GM04503 (cell line): ENCODE results near the gene PLSCR5.
A peak's percentile ranks its signal among the peaks of the same experiment; 100 is the strongest.

Source experiments
- DNase-seq: peaks from one replicate; pipeline ENCODE4 v3.0.0-alpha.2; 2012; ENCODE audit warnings: low read depth

Gene PLSCR5, protein sequence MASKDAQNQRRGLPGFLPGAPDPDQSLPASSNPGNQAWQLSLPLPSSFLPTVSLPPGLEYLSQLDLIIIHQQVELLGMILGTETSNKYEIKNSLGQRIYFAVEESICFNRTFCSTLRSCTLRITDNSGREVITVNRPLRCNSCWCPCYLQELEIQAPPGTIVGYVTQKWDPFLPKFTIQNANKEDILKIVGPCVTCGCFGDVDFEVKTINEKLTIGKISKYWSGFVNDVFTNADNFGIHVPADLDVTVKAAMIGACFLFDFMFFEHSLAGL

DNA sequence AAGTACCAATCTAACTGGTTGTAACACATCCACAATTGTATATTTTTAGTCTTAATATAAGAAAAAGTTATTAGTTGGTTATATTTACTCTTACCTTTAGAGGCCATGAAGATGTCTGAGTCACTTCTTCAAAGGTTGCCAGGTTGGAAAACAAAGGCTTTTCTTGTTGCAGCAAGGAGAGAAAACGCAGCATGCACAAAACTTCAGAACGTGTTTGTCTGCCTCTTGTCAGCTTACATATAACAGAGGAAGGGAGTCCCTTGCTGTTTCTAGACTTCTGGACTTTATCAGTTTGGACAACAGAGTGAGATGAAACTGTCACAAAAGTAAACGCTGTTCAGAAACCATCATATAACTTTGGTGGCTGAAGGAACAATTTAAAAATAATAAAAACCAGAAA lies at the start of gene PLSCR5:
Gene PLSCR5 (minus strand): TSS at position 241 of the 400 bp plus-strand sequence. CDS start 134 bp downstream, at position 107.
- DNase-seq = no peak

DNA sequence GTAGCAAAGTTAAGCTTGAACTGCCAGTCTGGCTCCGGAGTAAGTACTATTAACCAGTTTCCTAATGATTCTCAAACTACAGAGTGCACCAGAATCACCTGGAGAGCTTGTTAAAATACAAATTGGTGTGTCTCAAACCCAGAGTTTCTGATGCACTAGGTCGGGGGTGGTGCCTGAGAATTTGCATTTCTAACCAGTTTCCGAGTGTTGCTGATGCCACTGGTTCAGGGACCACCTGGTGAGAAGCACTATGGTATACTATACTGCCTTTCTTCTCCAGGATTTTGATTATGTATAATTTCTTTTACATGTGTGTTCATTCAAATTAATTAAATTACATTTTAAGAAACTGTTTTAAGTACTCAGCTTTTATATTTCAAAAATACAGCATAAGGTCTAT lies 48.8 kb upstream of the PLSCR5 start:
- no peak for DNase-seq

DNA sequence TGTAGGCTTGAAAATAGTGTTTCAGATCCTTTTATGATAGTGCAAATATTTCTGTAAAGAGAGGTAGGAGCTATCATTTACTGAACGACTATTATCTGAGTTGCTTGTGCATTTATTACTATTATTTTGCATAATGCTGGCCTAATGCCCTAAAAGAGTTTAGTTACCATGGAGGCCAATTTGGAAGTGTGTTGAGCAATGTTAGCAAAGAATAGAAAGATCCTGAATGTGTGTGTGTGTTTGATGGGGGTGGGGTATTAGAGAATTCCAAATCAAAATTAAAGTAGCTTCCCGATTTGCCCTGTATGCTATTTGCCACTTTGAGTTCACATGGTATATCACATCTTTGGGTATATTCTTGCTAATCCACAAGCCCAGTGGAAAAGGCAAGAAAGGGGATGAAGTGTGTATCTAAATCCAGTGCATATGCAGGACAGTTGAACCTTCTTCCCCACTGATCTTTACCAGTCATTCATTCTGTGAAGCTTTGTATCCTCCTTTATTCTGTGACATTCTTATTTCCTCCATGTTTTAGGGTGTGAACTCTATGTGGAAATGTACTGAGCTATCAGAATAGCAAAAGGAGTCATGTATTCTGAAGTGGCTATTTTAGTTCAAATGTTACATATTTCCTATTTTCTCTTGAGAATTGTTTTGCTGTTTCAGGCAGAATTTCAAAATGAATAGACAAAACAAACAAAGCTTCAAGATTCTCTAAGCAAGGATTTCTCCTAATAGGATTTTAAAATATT lies 45.7 kb upstream of the PLSCR5 start:
- DNase-seq = no peak

DNA sequence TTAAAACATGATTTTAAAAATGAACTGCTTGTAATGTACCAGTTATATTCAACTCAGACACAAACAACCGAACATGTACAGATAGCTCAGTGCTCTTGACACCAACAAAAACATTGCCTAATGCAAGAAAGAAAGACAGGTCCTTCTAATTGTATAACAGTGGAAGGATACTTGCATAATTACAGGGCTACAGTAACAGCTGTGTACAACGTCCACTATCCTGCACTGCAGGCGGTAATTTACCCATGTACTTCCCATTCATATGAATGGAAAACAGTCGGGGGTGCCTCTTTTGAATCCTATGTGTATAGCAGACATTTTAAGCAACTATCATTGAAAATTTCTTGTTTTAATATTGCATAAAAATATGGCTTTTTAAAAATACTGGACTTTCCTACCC lies 41.1 kb upstream of the PLSCR5 start:
- DNase-seq = no peak

DNA sequence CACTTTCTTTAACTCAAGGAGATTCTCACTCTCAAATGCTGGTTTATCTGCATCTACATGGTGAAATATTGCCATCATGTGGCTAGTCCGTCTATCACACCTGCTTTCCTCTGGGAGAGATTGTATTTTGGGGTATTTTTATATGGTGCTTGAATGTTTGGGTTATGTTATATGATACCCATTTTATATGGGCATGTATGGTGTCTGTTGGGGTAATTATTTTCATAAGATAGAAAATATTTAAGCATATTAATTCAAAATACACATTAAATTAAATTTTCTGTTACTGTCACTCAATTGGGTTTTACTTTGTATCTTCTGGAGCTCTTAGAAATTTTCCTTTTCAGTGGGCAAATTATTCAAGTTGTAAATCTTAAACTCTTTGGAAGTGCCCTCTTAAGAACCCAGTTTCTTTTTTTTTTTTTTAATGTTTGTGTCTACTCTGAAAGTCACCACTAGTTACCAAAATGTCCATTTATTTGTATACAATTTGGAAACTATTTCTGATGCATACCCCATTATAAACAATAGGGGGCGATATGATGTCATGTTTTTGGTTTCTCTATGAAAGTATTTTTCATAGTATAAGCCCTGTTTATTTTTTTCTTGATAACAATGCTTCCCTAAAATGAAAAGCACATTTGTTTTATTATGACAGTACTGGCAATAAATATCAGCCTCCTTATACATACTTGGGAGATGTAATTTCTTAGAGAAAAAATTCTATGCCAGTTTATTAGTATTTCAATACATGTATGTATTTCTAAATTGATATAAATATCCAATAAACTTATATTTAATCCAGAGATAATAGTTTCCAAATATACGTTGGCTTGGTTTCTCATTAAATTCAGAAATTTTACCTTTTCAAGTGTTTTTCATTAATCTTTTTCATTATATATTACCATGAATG lies 36.1 kb upstream of the PLSCR5 start:
- peak; percentile 12 for DNase-seq

DNA sequence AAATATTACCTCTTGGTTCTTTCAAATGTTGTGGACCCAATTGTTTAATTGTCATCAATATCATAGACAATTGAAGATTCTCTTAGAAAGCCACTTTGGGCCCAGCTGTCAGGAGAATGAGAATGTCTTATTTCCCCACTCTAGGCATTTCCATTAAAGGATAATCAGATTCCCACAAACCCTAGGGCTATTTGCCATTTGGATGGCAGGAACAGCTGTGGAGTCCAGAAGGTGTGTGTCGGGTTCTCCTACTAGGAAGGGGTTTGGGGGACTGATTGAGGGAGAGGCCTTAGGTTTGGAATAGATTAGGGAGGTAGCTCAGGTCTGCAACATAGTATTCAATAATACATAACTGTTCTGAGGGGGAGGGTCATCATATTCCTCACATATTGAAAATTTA lies 35.2 kb upstream of the PLSCR5 start:
- no peak for DNase-seq

DNA sequence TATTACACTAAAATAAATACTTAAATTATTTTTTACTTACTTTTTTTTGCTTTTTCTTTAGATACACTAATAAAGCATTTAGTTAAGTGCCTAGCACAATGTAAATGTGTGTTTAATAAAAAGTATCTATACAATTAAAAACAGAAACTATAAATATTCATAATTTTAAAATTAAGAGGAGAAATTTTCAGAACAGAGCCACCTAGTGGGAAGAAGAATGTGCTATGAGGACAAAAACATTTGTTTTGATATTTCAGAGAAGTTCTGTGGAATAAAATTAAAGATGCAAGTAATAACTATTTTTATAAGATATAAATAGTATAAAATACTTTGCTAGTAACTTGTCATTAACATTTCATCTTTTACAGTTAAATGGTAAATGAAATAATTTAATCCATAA lies 33.6 kb upstream of the PLSCR5 start:
- no peak for DNase-seq

DNA sequence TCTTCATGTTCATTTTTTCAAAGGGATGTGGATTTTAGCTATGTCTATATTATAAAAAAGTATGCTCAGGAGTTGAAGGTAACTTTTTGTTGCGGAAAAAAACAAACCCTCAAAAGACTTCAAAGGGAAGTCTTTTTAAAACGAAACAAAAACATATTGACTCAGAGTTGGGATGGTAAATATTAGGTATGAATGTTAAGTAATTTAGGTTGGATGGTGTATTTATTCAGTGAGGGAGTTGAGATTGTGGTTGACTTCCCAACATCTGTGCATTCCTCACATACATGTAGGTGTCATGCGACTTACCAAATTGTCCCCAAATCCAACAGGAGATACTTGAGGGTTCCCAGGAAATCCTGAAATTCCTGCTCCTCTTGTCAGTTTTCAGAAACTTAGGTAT lies 32.7 kb upstream of the PLSCR5 start:
- no peak for DNase-seq

DNA sequence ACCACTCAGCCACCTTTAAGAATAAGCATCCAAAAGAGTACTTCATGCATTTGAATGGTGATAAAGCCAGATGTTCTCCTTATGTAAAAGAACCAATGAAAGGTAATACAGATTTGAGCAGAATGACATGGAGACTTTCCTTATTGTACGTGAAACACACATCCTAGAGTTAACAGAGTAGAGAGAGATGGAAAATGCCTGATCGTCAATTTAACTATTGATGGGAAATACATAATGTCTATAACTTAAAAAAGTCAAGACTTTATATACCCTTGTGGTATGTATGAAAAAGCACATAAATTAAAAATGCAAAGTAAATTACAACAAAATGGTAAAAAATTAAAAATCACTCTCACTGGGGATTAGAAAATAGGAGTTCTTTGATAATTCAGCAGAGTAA lies 31.7 kb upstream of the PLSCR5 start:
- DNase-seq = no peak

DNA sequence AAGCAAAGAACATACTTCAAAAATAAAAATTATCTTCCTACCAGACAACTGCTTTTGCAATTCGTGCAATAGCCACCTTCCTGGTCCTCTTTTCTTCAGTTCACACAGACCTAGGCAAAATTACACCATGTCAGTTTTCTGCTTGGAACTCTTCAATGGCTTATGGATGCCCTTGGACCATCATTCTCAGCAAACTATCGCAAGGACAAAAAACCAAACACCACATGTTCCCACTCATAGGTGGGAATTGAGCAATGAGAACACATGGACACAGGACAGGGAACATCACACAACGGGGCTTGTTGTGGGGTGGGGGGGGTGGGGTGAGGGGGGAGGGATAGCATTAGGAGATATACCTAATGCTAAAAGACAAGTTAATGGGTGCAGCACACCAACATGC lies 29.2 kb upstream of the PLSCR5 start:
- DNase-seq = no peak

DNA sequence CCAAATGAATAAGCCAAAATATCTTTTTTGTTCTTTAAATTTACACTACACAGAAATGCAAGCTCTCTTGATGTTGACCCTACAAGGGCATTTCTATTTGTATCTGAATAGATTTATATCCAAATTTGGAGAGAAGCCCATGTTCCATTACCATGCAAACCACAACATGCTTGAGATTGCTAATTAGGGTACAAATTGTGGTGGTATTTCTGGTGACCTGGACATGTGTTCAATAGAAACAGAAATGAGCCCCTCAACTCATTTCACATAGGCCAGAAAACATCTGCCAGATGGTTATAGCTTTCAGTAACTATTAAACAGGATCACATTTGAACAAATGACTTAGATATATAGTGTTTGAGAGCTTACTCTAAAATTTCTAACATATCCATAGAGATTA lies 23.5 kb upstream of the PLSCR5 start:
- no peak for DNase-seq

DNA sequence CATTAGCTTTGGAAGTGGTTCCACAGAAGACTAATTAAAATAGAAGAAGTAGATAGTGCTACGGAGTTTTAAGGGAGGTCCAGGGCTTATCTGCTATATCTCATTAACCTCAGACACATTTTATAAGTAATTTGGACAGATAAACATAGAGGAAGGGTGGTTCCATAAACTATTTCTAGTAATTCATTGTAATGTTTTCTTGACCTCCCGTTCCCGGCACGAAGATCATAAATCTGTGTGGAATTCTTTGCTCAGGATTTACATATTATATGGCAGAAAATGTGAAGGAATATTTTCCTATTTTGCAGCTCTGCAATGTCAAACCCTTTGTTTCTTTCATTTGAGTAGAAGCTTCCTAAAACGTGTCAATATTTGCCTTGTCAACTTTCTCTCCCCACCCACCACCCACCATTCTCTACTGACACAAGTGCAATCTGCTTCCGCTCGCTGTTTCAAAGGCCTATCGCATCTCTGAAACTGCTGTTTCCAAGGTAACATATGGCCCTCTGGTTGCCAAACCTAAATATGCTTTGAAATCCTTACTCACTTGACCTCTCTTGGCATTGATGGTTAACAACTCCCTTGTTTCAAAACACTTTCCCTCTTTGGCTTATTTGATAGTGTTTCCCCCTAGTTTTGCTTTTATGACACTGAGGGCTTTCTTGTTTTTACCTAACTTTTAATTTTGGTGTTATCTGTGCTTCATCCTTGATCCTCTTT lies 21.4 kb upstream of the PLSCR5 start:
- no peak for DNase-seq

DNA sequence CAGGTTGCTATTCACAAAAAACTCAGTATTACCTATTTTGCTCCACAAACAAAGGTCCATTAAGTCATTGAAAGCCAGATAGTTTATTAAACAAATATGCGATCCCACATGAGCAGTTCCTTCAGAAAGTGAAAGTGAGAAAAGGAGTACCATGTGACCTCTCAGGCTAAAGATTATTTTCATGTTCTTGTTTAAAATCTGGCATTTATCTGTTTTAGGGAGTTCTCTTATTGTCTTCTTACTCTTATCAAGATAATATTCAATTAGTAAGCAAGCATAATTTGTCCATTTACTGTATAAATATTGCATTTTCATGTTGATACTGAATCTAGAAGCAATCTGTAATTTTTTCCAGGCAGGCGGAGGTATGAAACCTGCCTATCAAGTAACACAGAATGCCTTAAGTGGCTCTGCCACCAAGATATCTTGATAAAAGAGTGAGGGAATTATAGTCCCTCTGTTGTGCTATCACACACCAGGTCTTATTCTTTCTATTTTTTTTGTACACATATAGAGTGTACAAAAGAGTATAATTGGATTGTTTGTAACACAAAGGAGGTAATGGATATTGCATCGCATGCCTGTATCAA lies 20.1 kb upstream of the PLSCR5 start:
- DNase-seq = no peak

DNA sequence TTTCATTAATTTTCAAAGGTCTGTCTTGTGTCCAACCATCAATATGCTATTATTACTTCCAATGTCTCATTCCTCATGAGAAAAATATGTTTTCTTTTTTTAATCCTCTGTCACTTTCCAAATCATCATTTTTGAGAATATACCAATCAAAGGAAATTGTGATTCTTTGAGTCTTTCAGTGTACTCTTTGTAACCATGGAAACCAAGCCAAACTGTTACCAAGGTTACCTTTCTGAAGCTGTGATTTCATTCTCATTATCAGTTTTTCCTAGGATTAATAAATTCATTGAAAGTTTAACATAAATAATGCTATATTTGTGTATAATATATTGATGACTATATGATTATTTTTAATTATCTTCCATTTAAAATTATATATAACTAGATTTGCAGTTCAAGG lies 16.6 kb upstream of the PLSCR5 start:
- no peak for DNase-seq

DNA sequence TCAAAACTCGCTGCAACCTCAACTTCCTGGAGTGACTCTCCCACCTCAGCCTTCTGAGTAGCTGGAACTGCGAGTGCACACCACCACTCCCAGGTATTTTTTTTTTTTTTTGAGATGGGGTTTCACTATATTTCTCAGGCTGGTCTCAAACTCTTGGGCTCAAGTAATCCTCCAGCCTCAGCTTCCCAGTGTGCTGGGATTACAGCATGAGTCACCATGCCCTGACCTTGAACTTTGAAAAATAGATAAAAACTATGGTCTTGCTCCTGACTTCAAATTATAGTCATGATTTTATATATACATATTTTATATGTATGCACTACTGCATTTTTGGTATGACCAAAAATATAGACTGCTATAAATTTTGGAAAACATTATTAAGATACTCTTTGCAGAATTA lies 6.9 kb upstream of the PLSCR5 start:
- DNase-seq = no peak

DNA sequence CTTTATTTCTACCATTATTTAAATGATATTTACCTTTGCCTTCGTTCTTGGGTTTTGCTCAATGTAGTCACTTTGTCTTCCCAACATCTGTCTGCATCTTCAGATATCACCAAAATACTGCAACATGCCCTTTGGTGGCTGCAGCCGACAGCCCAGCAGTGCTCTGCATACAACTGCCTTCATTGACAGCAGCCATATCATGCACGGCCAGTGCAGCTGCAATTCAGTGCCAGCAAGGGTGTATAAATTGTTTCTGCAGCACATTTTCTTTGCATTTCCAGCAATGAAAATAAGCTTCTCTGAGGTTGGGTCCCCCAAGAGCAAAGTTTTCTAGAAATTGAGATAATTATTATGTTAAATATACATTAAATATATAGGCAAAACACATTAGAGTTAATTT lies 6.0 kb upstream of the PLSCR5 start:
- DNase-seq = no peak

DNA sequence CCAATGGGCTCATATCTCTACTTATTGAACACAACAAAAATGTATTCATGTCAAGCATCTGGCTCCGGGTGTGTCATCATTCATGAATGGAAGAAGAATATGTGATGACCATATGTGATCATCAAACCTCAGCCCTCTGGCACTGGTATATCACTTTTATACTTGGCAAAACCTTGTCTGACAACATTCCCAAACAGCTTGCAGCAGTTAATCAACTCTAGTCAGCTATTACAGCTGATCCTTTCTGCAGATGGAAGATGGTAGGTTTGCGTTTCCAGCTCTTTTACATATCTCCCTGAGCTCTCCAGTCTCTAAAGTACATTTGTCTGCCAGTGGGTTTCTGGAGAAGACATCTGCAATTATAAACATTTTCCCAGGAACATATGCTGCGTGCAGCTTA lies 6.6 kb downstream of the PLSCR5 start:
- no peak for DNase-seq

DNA sequence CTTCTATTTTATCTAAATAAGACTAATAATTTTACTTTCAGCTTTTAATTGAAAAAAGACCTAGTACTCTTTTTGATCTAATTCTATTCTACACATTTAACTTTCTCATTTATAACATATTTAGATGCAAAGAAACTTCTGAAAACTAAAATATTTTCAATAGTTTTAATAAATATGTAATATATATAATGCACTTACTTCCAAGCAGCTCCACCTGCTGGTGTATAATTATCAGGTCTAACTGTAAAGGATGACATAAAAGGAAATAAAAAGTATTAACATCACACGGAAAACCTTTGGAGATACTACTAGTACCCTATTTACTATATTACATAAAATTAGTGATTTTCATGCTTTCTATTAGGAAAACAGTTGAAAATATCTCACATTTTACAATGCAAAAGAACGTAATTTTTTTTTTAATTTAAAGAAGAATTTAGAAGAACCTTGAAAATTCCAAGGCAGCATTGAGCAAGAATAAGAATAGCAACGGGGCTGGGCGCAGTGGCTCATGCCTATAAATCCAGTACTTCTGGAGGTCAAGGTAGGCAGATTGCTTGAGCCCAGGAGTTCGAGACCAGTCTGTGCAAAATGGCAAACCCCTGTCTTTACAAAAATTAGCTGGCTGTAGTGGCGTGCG lies 10.2 kb downstream of the PLSCR5 start:
- DNase-seq = no peak

DNA sequence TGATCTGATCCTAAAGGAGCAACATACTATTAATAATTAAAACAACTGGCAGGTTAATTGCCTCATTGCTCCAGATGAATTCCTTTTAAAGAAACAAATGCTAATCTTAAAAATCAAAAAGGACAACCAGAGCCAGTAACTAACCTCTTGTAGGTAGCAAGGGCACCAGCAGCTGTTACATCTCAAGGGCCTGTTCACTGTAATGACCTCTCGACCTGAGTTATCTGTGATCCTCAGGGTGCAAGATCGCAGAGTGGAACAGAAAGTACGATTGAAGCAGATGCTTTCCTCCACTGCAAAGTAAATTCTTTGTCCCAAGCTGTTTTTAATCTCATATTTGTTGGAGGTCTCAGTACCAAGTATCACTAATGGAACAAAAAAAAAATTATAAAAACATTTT lies 11.4 kb downstream of the PLSCR5 start:
- no peak for DNase-seq

DNA sequence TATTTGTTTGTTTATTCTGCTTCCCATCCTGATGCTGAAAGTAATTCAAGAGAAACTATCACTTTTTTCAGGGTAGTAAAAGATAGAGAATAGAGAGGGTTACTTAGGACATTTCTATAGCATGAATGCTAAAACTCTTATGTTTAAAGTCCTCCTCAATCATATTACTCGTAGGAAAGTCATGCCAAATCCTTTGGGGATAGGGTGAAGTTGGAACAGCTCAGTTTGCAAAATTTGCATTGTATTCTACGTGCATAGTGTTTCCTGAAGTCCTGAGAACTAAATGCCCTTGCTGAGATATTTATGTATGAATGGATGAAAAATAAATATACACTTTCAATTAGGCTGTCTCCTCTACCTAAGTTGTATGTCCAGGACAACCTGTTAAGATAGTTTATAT lies 14.6 kb downstream of the PLSCR5 start:
- DNase-seq = no peak

DNA sequence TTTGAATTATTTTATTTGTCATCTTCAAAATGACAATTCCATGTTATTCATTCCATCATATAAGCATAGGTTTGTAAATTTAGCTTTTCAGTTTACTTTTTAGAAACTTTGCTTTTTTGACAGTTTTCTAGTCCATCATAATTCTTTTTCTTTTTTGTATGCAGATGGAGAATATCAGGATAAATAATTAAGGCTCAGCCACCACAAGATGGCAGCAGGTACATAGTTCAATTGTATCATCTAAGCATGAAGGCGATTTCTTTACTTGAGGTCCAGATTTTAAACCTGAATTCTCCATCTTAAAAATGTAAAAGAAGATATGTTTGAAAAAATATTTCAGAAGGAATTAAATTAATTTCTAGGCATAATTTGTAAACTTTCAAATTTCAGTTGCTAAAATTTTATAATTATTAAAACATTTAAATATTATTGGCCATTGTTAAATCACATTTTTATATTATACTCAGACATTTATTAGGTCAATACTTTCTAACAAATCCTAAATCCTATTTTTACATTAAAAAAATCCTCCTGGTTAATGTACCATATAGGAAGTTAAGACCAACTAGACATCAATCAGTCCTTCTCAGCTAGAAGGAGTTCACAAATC lies 15.1 kb downstream of the PLSCR5 start:
- no peak for DNase-seq
